ENCODE results near the gene ARID1B.
A peak's percentile ranks its signal among the peaks of the same experiment; 100 is the strongest.

Gene ARID1B

DNA sequence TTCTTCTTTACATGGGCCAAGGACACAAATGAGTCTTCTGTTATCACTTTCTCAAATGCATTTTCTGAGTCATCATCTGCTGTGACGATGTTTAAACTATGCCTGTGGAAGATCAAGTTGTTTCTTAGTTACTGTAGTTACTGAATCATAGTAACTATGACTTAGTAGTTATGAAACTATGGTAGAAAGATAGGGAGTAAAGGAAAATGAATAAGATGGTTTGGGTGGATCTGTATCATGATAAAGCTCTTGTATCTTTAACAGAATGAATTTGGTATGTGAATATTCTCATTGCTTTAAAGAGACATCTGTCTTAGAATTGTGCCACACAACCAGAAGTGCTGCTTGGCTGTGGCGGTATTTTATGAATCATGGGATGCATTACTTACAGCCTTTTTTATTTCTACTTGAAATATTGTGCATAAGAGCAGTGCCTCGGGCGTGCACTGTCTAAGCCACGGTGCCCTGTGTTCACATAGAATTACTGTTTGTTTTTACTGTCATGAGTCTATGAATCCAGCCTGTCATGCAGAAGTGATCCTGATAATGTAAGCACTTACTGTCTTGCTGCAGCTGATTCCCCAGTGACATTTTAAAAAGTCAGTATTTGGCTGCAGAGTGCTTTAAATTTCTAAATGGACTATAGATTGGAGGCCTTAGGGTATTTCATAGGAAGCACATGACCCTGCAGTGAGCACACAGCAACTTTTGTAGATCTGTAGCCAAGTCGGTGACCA, 330.9 kb downstream of the ARID1B start:
- no peak overlapping the region for H3K4me3 ChIP-seq (ENCODE audit: low read depth, low read length)
- TF ChIP-seq, protein P1, sequence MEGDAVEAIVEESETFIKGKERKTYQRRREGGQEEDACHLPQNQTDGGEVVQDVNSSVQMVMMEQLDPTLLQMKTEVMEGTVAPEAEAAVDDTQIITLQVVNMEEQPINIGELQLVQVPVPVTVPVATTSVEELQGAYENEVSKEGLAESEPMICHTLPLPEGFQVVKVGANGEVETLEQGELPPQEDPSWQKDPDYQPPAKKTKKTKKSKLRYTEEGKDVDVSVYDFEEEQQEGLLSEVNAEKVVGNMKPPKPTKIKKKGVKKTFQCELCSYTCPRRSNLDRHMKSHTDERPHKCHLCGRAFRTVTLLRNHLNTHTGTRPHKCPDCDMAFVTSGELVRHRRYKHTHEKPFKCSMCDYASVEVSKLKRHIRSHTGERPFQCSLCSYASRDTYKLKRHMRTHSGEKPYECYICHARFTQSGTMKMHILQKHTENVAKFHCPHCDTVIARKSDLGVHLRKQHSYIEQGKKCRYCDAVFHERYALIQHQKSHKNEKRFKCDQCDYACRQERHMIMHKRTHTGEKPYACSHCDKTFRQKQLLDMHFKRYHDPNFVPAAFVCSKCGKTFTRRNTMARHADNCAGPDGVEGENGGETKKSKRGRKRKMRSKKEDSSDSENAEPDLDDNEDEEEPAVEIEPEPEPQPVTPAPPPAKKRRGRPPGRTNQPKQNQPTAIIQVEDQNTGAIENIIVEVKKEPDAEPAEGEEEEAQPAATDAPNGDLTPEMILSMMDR (conservative IDR thresholded peaks at IDR 0.05; ENCODE audit: low read depth, low read length), result no peak
- peak; percentile 94 for DNase-seq (ENCODE audit: low read depth)

DNA sequence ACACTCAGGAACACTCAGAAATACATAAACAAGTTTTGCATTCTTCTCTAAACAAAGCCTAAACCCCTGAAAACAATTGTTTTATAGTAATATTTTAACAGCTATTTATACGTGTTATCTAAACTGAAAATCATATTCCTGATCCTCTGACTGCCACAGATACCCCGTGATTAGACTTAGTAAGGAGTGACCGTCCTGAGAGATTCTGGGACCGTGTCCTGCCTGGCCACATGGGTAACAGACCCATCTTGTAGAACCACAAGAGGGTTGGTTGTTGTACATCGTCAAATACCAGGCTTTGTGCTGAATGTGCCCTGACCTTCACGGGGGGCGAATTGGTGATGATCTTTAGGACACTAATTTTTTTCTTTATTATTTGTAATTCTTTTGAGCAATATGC, 331.7 kb downstream of the ARID1B start:
- DNase-seq (ENCODE audit: low read depth), result no peak
- no peak overlapping the region for H3K4me3 ChIP-seq (ENCODE audit: low read depth, low read length)
- TF ChIP-seq, protein P1 (conservative IDR thresholded peaks at IDR 0.05; ENCODE audit: low read depth, low read length), result no peak

DNA sequence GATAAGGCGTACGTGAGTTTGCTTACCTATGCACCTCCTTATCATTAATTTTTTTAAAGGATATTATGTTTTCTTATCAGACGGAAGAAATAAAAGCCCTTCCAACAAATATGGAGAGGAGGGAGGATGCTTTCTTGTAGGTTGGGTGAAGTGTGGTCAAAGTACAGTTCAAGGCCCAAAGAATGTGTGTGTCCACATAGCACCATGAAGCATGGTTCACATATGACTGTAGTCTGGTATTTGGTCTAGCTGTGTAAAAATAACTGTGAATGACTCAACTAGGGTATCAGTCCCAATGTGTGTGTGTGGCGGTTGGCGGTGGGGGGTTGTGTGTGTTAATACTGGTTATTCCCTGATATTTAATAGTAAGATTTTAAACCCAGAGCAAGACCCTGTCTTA, 333.4 kb downstream of the ARID1B start:
- TF ChIP-seq, protein P1 (conservative IDR thresholded peaks at IDR 0.05; ENCODE audit: low read depth, low read length), result no peak
- peak; percentile 85 for DNase-seq (ENCODE audit: low read depth)
- H3K4me3 ChIP-seq (ENCODE audit: low read depth, low read length), result no peak overlapping the region

DNA sequence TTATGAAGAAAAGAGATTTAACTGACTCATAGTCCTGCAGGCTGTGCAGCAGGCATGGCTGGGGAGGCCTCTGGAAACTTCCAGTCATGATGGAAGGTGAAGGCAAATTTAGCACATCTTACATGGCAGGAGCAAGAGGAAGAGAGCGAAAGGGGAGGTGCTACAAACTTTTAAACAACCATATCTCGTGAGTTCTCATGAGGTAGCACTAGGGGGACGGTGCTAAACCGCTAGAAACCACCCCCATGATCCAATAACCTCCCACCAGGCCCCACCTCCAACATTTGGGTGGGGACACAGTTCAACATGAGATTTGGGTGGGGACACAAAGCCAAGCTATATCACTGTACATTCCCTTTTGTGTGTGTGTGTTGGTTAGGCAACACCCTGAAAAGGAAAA, 336.2 kb downstream of the ARID1B start:
- DNase-seq (ENCODE audit: low read depth), result no peak
- TF ChIP-seq, protein P1 (conservative IDR thresholded peaks at IDR 0.05; ENCODE audit: low read depth, low read length), result no peak

GRCh38 chr6:157116426-157116825, 339.2 kb downstream of the ARID1B start:
- DNase-seq (ENCODE audit: low read depth), result no peak
- TF ChIP-seq, protein P1 (conservative IDR thresholded peaks at IDR 0.05; ENCODE audit: low read depth, low read length), result no peak
- H3K4me3 ChIP-seq (ENCODE audit: low read depth, low read length), result no peak overlapping the region

More for the DNA sequence above, 336.2 kb downstream of the ARID1B start:
- no peak overlapping the region for H3K4me3 ChIP-seq (ENCODE audit: low read depth, low read length)

DNA sequence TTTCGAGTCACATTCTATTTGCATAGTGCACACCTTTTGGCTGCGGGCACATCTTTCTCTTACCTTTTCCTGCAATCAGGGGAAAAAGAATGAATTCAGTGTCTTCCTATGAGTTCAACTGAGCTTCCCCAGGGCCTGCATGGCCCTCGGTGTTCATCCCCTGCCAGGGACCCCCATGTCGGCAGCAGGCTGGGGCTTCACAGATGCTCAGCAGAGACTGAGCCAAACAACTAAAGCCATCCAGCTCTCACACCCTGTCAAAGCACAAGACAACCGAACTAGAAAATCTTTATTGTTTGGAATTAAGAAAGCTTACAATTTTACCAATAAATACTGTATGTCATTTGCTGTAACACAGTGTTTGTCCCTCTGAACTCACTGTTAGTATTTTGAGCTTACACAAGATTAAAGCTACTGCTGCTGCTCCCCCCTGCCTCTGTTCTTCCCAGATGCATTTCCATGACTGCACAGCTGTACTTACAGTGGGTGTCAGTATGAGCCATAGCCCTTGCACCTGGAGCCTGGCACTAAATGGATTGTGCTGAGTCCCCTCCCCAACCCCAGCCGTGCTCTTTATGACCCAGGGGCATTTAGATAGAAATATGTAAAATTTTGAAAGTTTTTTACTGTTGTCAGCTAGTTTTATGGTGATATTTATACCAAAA, 340.4 kb downstream of the ARID1B start:
- no peak overlapping the region for H3K4me3 ChIP-seq (ENCODE audit: low read depth, low read length)
- TF ChIP-seq, protein P1 (conservative IDR thresholded peaks at IDR 0.05; ENCODE audit: low read depth, low read length), result no peak
- DNase-seq (ENCODE audit: low read depth), result no peak

Data from choroid plexus epithelial cell (primary cell).